ENCODE measurements around the gene EFHD2. TPM values are rescaled to one million over a fixed set of nuclear protein-coding genes. Genes with fewer than 3 reads are reported as not detected.
"Not testable (repeated sequence)": the region's sequence is repeated elsewhere in the genome, so short reads cannot be mapped to it uniquely, and the experiment has no call there.

EFHD2 gene
- total RNA-seq, 1 donor, result 36.3 TPM

- TF ChIP-seq CTCF (IDR thresholded peaks at IDR 0.05; ENCODE audit: insufficient read depth, low read depth, low read length), result no peak
- no peak for DNase-seq (ENCODE audit: low read depth)
- no peak overlapping the region for H3K4me3 ChIP-seq (ENCODE audit: low read depth, low read length)
These were observed 50.4 kb downstream of the EFHD2 start for GRCh38 chr1:15459771-15460707.

DNA sequence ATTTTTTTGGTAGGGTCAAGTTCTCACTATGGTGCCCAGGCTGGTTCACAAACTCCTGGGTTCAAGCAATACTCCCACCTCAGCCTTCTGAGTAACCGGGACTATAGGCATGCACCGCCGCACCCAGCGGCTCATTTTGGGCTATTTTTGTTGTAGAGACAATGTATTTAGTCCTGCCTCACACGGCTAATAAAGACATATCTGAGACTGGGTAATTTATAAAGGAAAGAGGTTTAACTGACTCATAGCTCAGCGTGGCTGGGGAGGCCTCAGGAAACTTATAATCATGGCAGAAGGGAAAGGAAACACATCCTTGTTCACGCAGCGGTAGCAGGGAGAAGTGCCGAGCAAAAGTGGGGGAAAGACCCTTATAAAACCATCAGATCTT is 51.0 kb downstream of the EFHD2 start:
- H3K4me3 ChIP-seq (ENCODE audit: low read depth, low read length), result no peak overlapping the region
- DNase-seq (ENCODE audit: low read depth), result no peak
- no peak for TF ChIP-seq CTCF (IDR thresholded peaks at IDR 0.05; ENCODE audit: insufficient read depth, low read depth, low read length)

DNA sequence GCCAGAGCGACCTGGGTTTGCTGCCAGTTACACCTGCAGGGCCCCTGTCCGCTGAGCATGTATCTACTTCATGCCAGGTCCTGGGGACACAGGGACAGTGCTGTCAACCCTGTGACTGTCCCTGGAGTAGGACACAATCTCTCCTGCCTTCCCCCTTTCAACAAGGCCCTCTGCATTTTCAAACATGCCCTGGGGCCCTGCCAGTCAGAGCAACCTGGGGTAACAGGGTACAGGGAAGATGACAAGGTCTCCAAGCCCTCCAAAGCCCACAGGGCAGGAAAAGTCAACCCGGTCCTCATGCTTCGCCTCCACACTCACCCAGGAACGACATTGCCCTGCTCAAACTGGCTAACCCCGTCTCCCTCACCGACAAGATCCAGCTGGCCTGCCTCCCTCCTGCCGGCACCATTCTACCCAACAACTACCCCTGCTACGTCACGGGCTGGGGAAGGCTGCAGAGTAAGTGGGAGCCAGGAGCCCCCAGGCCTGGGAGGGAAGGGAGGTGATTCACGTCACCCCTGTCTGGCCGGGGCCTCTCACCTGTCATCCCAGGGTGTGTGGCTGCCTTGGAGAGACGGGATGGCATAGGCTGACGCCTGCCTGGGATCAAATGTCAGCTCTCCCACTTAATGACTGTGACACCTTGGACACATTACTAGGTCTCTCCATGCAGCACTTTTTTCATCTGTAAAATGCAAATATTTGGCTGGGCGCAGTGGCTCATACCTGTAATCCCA is 53.5 kb downstream of the EFHD2 start:
- DNase-seq (ENCODE audit: low read depth); H3K4me3 ChIP-seq (ENCODE audit: low read depth, low read length): not testable (repeated sequence)

GRCh38 chr1:15463926-15464322 is 54.2 kb downstream of the EFHD2 start:
- not testable (repeated sequence) for H3K4me3 ChIP-seq (ENCODE audit: low read depth, low read length); DNase-seq (ENCODE audit: low read depth)

DNA sequence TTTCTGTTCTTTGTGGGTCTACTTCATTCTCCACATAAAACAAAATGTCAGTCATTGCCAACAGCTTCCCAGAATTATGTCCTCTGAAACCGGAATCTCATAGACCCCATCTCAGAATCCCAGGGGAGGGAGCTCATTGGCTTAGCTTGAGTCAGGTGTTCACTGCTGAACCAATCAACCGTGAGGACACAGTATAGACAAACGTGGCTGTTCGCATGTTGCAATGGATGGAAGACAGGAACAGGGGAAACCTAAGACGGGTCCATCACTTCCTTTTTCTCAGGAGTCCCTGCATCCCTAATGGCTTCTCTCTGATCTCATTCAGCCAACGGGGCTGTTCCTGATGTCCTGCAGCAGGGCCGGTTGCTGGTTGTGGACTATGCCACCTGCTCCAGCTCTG is 56.0 kb downstream of the EFHD2 start:
- DNase-seq (ENCODE audit: low read depth), result no peak
- no peak overlapping the region for H3K4me3 ChIP-seq (ENCODE audit: low read depth, low read length)
- TF ChIP-seq CTCF (IDR thresholded peaks at IDR 0.05; ENCODE audit: insufficient read depth, low read depth, low read length), result no peak

DNA sequence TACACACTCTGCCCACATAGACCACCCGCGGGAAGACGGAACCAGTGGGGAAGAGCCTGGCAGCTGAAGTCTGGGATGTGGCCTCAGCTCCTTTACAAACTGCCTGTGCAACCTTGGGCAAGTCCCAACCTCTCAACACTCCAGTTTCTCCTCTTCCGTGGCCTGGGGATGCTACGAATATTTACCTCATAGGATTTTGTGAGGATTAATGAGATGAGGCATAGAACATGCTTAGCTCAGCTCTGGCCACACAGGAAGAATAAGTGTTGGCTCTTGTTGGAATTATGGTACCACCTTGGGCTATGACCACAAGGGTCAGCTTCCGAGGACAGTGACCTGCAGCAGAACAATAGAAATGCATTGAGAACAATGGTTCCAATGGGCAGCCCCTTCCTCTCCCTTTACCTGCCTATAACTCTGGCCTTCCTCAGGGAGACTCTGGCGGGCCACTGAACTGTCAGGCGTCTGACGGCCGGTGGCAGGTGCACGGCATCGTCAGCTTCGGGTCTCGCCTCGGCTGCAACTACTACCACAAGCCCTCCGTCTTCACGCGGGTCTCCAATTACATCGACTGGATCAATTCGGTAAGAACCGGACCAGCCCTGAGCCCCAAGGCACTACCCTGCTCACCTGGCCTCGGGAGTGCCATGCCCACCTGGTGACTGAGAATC is 57.4 kb downstream of the EFHD2 start:
- H3K4me3 ChIP-seq (ENCODE audit: low read depth, low read length); DNase-seq (ENCODE audit: low read depth): not testable (repeated sequence)

DNA sequence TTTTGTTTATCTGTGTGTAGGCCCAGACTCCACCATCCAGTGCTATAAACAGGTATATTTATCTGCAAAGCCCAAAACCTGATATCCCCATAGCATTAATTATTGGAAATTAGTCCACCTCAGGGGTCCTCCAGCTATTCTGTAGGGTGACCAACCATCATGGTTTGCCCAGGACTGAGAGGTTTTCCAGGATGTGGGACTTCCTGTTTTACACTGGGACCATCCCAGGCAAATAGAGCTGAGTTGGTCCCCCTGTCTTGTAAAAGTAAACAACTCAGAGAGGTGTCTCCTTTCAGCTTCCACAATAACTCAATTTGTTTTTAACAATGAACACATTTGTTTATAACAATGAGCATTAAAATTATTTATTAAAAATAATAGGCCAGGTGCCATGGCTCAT is 58.5 kb downstream of the EFHD2 start:
- no peak for DNase-seq (ENCODE audit: low read depth)
- TF ChIP-seq CTCF (IDR thresholded peaks at IDR 0.05; ENCODE audit: insufficient read depth, low read depth, low read length), result no peak
- H3K4me3 ChIP-seq (ENCODE audit: low read depth, low read length), result no peak overlapping the region

GRCh38 chr1:15469361-15469760 is 59.7 kb downstream of the EFHD2 start:
- no peak for DNase-seq (ENCODE audit: low read depth)
- no peak overlapping the region for H3K4me3 ChIP-seq (ENCODE audit: low read depth, low read length)
- TF ChIP-seq CTCF (IDR thresholded peaks at IDR 0.05; ENCODE audit: insufficient read depth, low read depth, low read length), result no peak

DNA sequence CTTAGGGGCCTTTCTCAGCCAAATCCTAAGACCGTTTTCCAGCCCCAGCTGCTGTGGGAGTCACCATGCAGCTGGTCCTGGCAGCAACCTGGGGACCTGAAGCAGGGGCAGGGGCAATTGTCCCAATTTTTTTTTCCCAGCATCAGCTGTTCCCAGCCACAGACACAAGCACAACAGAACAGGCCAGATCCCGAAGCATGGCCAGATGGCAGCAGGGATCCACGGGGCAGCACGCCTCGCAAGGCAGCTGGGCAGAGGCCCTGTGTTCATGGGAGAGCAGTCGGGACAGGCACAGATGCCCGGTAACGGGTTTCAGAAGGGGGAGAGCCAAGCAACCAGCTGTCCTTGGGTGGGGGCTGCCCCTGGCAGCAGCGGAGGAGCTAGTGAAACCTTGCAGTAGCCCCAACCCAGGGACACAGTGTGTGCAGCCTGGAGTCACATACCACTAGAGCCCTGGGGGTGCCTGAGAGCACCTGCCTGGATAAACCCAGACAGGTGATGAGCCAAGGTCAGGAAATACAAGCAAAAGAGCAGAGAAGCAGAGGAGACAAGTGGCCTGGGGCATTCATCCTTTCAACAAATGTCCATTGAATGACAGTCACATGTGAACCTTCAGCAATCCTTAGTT is 60.2 kb downstream of the EFHD2 start:
- not testable (repeated sequence) for DNase-seq (ENCODE audit: low read depth); H3K4me3 ChIP-seq (ENCODE audit: low read depth, low read length)

DNA sequence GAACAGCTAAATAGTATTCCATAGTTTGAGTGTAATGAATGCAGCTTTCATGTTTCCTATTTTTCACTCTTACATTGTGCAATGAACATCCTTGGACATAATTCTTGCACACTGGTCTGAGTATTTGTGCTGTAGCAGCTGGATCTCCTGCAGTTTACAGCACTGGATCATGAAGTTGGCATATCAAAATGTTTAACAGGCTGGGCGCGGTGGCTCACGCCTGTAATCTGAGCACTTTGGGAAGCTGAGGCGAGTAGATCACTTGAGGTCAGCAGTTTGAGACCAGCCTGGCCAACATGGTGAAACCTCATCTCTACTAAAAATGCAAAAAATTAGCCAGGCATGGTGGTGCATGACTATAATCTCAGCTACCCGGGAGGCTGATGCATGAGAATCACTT is 61.4 kb downstream of the EFHD2 start:
- H3K4me3 ChIP-seq (ENCODE audit: low read depth, low read length); DNase-seq (ENCODE audit: low read depth): not testable (repeated sequence)

DNA sequence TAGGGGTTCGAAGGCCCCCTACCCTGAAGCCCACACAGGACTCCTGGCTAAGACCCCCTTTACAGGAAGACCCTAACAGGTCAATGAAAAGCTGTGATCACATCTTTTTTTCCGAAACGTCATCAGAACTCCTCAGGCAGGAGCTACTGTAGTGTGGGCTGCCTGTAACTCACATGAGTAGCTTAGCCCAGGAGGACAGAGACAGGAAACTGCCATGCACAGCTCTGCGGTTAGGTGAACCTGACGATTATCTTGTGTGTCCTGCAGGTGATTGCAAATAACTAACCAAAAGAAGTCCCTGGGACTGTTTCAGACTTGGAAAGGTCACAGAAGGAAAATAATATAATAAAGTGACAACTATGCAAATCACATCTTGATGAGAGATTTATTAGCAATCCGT is 62.0 kb downstream of the EFHD2 start:
- not testable (repeated sequence) for DNase-seq (ENCODE audit: low read depth); H3K4me3 ChIP-seq (ENCODE audit: low read depth, low read length)
